Body of pancreas (tissue), 4 donors: ENCODE measurements around the gene DHFR2.

ENCODE experiments used
- POLR2A ChIP-seq, 3 donors: fragments of 450-650 bp; IDR thresholded peaks; one replicate each; pipeline ENCODE4 v1.6.1; 2016; ENCODE audit warnings: antibody characterized with exemption in 3 of 3, mild to moderate bottlenecking in 2 of 3
- TF ChIP-seq, protein P1 (sequence below), 7 experiments: fragments of 450-650 bp in 4 of 7; fragments of 200-600 bp in 3 of 7; sonication (generic) in 3 of 7; IDR thresholded peaks; one replicate each; pipeline ENCODE4 v1.5.1; 2016 to 2019; ENCODE audit warnings: antibody characterized with exemption in 7 of 7

GRCh38 chr3:94083261-94083660, 20.5 kb upstream of the DHFR2 start:
- TF ChIP-seq, protein P1, sequence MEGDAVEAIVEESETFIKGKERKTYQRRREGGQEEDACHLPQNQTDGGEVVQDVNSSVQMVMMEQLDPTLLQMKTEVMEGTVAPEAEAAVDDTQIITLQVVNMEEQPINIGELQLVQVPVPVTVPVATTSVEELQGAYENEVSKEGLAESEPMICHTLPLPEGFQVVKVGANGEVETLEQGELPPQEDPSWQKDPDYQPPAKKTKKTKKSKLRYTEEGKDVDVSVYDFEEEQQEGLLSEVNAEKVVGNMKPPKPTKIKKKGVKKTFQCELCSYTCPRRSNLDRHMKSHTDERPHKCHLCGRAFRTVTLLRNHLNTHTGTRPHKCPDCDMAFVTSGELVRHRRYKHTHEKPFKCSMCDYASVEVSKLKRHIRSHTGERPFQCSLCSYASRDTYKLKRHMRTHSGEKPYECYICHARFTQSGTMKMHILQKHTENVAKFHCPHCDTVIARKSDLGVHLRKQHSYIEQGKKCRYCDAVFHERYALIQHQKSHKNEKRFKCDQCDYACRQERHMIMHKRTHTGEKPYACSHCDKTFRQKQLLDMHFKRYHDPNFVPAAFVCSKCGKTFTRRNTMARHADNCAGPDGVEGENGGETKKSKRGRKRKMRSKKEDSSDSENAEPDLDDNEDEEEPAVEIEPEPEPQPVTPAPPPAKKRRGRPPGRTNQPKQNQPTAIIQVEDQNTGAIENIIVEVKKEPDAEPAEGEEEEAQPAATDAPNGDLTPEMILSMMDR (IDR thresholded peaks at IDR 0.05): no peak
- TF ChIP-seq POLR2A (IDR thresholded peaks at IDR 0.05): no peak
